AG10803 (cell line): ENCODE measurements around the gene NRBP1.
A peak's percentile ranks its signal among the peaks of the same experiment; 100 is the strongest.

Experiments
- DNase-seq: peaks from one replicate; pipeline ENCODE4 v3.0.0; 2010; ENCODE audit warnings: low read depth
- H3K4me3 ChIP-seq: 2 replicates; pipeline ENCODE4 v1.5.1; 2011; ENCODE audit warnings: mild to moderate bottlenecking, low read length, control low read depth
- CTCF ChIP-seq: conservative IDR thresholded peaks from 2 replicates; pipeline ENCODE4 v1.5.1; 2011; ENCODE audit warnings: mild to moderate bottlenecking, low read length, control low read depth, inconsistent platforms

NRBP1 gene

GRCh38 chr2:27427863-27428212 lies 593 bp upstream of the NRBP1 start:
- TF ChIP-seq CTCF = no peak
- peak overlapping the region; percentile 83 for H3K4me3 ChIP-seq
- no peak for DNase-seq

DNA sequence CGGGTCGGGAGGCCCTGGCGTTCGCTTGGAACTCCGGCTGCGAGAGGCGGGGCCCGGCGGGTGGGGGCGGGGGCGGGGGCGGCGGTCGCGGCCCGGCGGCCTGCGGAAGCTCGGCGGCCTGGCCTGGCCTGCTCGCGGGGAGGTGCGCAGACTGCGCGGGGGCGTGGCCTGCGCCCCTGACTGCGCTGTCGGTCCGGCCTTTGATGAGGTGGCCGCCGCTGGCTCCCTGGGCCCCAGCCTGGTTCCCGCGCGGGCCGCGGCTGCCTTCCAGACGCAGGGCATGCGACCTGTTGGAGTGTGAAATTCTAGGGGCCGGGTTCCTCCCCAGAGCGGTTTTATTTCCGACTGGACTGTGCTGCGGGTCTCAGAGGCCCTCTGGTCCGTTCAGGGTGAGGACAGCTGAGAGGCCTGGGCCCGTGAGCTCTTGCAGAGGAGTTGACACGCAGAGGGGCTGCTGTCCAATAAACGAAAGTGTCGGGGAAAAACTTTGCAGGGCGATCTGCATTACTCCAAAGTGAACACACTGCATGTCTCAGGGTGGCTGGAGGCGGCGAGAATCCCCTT lies 629 bp downstream of the NRBP1 start:
- peak; percentile 84 for DNase-seq
- H3K4me3 ChIP-seq = peak overlapping the region; percentile 85
- no peak for TF ChIP-seq CTCF

GRCh38 chr2:27431395-27431794 lies 3.0 kb downstream of the NRBP1 start:
- peak; percentile 33 for DNase-seq
- no peak overlapping the region for H3K4me3 ChIP-seq
- TF ChIP-seq CTCF = no peak

DNA sequence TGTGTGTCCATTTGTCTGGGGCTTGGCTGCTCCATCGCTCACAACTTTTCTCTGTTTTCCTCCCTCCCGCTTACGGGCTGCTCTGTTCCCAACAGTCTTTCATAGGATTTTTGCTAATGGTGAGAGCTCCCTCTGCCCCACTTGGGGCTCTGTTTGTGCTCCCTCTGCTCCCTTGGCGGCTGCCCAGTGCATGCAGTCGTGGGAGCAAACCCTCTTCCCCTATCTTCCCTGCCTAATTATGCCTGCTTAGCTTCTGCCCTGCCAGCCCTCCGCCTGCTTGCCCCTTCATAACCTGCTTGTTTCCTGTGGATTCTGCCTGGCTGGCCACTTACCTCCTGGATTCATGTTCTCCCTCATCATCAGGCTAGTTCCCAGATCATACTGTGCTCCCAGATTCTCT lies 7.2 kb downstream of the NRBP1 start:
- no peak overlapping the region for H3K4me3 ChIP-seq
- no peak for DNase-seq
- no peak for TF ChIP-seq CTCF

- H3K4me3 ChIP-seq = no peak overlapping the region
- TF ChIP-seq CTCF = no peak
- DNase-seq = no peak
These were observed 12.9 kb downstream of the NRBP1 start for GRCh38 chr2:27441226-27441926.

DNA sequence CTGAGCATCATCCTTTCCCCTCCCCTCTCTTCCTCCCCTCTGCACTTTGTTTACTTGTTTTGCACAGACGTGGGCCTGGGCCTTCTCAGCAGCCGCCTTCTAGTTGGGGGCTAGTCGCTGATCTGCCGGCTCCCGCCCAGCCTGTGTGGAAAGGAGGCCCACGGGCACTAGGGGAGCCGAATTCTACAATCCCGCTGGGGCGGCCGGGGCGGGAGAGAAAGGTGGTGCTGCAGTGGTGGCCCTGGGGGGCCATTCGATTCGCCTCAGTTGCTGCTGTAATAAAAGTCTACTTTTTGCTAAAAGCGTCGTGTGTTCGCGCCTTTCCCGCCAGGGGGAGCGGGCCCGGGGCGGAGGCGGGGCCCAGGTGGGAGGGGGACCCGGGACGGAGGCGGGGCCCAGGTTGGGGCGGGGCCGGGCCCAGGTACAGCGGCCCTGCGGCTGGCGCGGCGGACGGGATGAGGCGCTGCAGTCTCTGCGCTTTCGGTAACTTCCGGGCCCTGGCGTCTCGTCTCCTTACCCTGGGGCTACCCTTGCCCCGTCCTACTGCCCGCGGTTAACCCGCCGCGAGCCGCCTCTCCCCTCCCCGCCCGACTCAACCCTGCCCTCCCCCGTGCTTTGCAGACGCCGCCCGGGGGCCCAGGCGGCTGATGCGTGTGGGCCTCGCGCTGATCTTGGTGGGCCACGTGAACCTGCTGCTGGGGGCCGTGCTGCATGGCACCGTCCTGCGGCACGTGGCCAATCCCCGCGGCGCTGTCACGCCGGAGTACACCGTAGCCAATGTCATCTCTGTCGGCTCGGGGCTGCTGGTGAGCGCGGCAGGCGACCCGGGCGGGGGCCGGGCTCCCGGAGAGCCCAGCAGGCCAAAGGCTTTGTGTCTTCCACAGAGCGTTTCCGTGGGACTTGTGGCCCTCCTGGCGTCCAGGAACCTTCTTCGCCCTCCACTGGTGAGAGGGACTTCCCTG lies 13.8 kb downstream of the NRBP1 start, which contains the start of gene KRTCAP3:
Gene KRTCAP3, plus strand, starts transcription at position 424 of the 962 bp plus-strand sequence. Its CDS starts 32 bp downstream, at position 456.
- H3K4me3 ChIP-seq = no peak within 1 kb of the TSS
- TF ChIP-seq CTCF = no peak
- DNase-seq = no peak
